ENCODE measurements around the gene WDR41.
"Not testable (repeated sequence)": the region's sequence is repeated elsewhere in the genome, so short reads cannot be mapped to it uniquely, and the experiment has no call there.

Gene WDR41

DNA sequence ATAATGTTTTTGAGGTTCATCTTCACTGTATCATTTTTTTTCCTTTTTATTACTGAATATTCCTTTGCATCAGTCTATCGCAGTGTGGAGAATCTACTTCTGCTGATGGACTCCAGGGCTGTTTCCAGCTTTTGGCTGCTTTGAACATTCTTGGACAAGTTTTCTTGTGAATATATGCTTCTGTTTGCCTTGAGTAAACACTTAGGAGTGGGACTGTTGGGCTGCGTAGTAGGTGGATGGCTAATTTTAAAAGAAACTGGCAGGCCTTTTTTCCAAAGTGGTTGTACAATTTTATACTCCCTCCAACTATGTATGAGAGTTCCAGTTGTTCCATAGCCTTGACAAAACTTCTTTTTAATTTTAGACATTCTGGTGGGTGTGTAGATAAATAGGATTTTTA lies 102.4 kb downstream of the WDR41 start:
- Histone ChIP-seq H3K4me3 (replicated peaks; ENCODE audit: insufficient read depth, low read length) (no peak overlapping the region), H3K27me3 (ENCODE audit: insufficient read depth, poor library complexity, severe bottlenecking) (no peaks in the 10 kb centered on the region), H3K27ac (replicated peaks) (no peak overlapping the region)
- TF ChIP-seq POLR2AphosphoS5 (IDR thresholded peaks at IDR 0.05; ENCODE audit: low read depth) (no peak), GABPA (IDR thresholded peaks at IDR 0.05; ENCODE audit: low read depth) (no peak), SPI1 (IDR thresholded peaks at IDR 0.05; ENCODE audit: borderline replicate concordance, low read depth) (no peak)
- TF ChIP-seq, protein P1, sequence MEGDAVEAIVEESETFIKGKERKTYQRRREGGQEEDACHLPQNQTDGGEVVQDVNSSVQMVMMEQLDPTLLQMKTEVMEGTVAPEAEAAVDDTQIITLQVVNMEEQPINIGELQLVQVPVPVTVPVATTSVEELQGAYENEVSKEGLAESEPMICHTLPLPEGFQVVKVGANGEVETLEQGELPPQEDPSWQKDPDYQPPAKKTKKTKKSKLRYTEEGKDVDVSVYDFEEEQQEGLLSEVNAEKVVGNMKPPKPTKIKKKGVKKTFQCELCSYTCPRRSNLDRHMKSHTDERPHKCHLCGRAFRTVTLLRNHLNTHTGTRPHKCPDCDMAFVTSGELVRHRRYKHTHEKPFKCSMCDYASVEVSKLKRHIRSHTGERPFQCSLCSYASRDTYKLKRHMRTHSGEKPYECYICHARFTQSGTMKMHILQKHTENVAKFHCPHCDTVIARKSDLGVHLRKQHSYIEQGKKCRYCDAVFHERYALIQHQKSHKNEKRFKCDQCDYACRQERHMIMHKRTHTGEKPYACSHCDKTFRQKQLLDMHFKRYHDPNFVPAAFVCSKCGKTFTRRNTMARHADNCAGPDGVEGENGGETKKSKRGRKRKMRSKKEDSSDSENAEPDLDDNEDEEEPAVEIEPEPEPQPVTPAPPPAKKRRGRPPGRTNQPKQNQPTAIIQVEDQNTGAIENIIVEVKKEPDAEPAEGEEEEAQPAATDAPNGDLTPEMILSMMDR (IDR thresholded peaks at IDR 0.05; ENCODE audit: insufficient read depth, low read length): no peak
- TF ChIP-seq, protein P2, sequence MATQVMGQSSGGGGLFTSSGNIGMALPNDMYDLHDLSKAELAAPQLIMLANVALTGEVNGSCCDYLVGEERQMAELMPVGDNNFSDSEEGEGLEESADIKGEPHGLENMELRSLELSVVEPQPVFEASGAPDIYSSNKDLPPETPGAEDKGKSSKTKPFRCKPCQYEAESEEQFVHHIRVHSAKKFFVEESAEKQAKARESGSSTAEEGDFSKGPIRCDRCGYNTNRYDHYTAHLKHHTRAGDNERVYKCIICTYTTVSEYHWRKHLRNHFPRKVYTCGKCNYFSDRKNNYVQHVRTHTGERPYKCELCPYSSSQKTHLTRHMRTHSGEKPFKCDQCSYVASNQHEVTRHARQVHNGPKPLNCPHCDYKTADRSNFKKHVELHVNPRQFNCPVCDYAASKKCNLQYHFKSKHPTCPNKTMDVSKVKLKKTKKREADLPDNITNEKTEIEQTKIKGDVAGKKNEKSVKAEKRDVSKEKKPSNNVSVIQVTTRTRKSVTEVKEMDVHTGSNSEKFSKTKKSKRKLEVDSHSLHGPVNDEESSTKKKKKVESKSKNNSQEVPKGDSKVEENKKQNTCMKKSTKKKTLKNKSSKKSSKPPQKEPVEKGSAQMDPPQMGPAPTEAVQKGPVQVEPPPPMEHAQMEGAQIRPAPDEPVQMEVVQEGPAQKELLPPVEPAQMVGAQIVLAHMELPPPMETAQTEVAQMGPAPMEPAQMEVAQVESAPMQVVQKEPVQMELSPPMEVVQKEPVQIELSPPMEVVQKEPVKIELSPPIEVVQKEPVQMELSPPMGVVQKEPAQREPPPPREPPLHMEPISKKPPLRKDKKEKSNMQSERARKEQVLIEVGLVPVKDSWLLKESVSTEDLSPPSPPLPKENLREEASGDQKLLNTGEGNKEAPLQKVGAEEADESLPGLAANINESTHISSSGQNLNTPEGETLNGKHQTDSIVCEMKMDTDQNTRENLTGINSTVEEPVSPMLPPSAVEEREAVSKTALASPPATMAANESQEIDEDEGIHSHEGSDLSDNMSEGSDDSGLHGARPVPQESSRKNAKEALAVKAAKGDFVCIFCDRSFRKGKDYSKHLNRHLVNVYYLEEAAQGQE (IDR thresholded peaks at IDR 0.05; ENCODE audit: insufficient replicate concordance, low read depth): no peak
- DNase-seq (ENCODE audit: low read depth in 1 of 2, low spot score in 1 of 2): no peak

- not testable (repeated sequence) for DNase-seq (ENCODE audit: low read depth in 1 of 2, low spot score in 1 of 2); H3K27me3 ChIP-seq (ENCODE audit: insufficient read depth, poor library complexity, severe bottlenecking); H3K27ac ChIP-seq (replicated peaks); H3K4me3 ChIP-seq (replicated peaks; ENCODE audit: insufficient read depth, low read length)
Measured at GRCh38 chr5:77386340-77386739, 105.8 kb downstream of the WDR41 start.

DNA sequence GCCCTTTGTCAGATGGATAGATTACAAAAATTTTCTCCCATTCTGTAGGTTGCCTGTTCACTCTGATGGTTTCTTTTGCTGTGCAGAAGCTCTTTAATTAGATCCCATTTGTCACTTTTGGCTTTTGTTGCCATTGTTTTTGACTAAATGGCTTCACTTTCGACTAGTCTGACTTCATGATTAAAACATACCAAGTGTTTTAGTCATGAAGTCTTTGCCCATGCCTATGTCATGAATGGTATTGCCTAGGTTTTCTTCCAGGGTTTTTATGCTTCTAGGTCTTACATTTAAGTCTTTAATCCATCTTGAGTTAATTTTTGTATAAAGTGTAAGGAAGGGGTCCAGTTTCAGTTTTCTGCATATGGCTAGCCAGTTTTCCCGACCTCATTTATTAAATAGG lies 108.8 kb downstream of the WDR41 start:
- H3K4me3 ChIP-seq (replicated peaks; ENCODE audit: insufficient read depth, low read length); H3K27ac ChIP-seq (replicated peaks); H3K27me3 ChIP-seq (ENCODE audit: insufficient read depth, poor library complexity, severe bottlenecking); DNase-seq (ENCODE audit: low read depth in 1 of 2, low spot score in 1 of 2): not testable (repeated sequence)
